ENCODE data around the gene ANO1.

GRCh38 chr11:70146895-70147520, 68.9 kb downstream of the ANO1 start:
- TF ChIP-seq, protein P1, sequence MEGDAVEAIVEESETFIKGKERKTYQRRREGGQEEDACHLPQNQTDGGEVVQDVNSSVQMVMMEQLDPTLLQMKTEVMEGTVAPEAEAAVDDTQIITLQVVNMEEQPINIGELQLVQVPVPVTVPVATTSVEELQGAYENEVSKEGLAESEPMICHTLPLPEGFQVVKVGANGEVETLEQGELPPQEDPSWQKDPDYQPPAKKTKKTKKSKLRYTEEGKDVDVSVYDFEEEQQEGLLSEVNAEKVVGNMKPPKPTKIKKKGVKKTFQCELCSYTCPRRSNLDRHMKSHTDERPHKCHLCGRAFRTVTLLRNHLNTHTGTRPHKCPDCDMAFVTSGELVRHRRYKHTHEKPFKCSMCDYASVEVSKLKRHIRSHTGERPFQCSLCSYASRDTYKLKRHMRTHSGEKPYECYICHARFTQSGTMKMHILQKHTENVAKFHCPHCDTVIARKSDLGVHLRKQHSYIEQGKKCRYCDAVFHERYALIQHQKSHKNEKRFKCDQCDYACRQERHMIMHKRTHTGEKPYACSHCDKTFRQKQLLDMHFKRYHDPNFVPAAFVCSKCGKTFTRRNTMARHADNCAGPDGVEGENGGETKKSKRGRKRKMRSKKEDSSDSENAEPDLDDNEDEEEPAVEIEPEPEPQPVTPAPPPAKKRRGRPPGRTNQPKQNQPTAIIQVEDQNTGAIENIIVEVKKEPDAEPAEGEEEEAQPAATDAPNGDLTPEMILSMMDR (IDR thresholded peaks at IDR 0.05; ENCODE audit: low read depth, low read length, poor library complexity, severe bottlenecking): no peak
- TF ChIP-seq EZH2phosphoT487 (IDR thresholded peaks at IDR 0.05; ENCODE audit: borderline replicate concordance, low read length): no peak
